Effector memory CD4-positive, alpha-beta T cell (primary cell): ENCODE measurements around the gene LACRT.

ENCODE experiments used
- DNase-seq, 3 donors: peaks; one replicate each; pipeline ENCODE4 v3.0.0-alpha.2; 2020
- H3K27ac ChIP-seq: 2 replicates; pipeline ENCODE4 v1.7.0; 2013; ENCODE audit warnings: mild to moderate bottlenecking, low read length, moderate library complexity; ENCODE audit not compliant: insufficient read depth, poor library complexity, severe bottlenecking
- H3K27me3 ChIP-seq: replicated peaks from 2 replicates; pipeline ENCODE4 v1.7.0; 2013; ENCODE audit warnings: mild to moderate bottlenecking, low read length; ENCODE audit not compliant: insufficient read depth, control insufficient read depth, poor library complexity, severe bottlenecking
- H3K36me3 ChIP-seq: 2 replicates; pipeline ENCODE4 v1.7.0; 2013; ENCODE audit warnings: mild to moderate bottlenecking, low read length, moderate library complexity; ENCODE audit not compliant: control insufficient read depth, insufficient read depth
- H3K4me1 ChIP-seq: 2 replicates; pipeline ENCODE4 v1.7.0; 2013; ENCODE audit warnings: low read length, mild to moderate bottlenecking; ENCODE audit not compliant: control insufficient read depth, insufficient read depth, poor library complexity, severe bottlenecking
- H3K4me3 ChIP-seq: 2 replicates; pipeline ENCODE4 v1.7.0; 2013; ENCODE audit warnings: low read length, low read depth, mild to moderate bottlenecking; ENCODE audit not compliant: insufficient read depth, poor library complexity, severe bottlenecking
- H3K9me3 ChIP-seq: 2 replicates; pipeline ENCODE4 v1.7.0; 2013; ENCODE audit warnings: mild to moderate bottlenecking, low read length, moderate library complexity; ENCODE audit not compliant: control insufficient read depth

LACRT gene

GRCh38 chr12:54624315-54625279, 10.1 kb downstream of the LACRT start:
- H3K4me3 ChIP-seq = no peak overlapping the region
- no peak overlapping the region for H3K27ac ChIP-seq
- H3K9me3 ChIP-seq = no peaks in the 10 kb centered on the region
- no peak for DNase-seq
- no peaks in the 10 kb centered on the region for H3K4me1 ChIP-seq
- no peaks in the 10 kb centered on the region for H3K36me3 ChIP-seq
- H3K27me3 ChIP-seq = no peaks in the 10 kb centered on the region

GRCh38 chr12:54622463-54623183, 12.1 kb downstream of the LACRT start:
- no peaks in the 10 kb centered on the region for H3K4me1 ChIP-seq
- no peaks in the 10 kb centered on the region for H3K36me3 ChIP-seq
- H3K27ac ChIP-seq = no peak overlapping the region
- no peaks in the 10 kb centered on the region for H3K27me3 ChIP-seq
- H3K4me3 ChIP-seq = no peak overlapping the region
- DNase-seq = no peak
- no peaks in the 10 kb centered on the region for H3K9me3 ChIP-seq

- Histone ChIP-seq H3K9me3 (no peaks in the 10 kb centered on the region), H3K27ac (no peak overlapping the region), H3K36me3 (no peaks in the 10 kb centered on the region), H3K4me1 (no peaks in the 10 kb centered on the region), H3K27me3 (no peaks in the 10 kb centered on the region), H3K4me3 (no peak overlapping the region)
- DNase-seq = no peak
These were observed 17.6 kb downstream of the LACRT start for GRCh38 chr12:54616933-54617680.

- H3K9me3 ChIP-seq = no peaks in the 10 kb centered on the region
- no peak for DNase-seq
- no peaks in the 10 kb centered on the region for H3K27me3 ChIP-seq
- no peak overlapping the region for H3K4me3 ChIP-seq
- no peaks in the 10 kb centered on the region for H3K4me1 ChIP-seq
- H3K36me3 ChIP-seq = no peaks in the 10 kb centered on the region
- no peak overlapping the region for H3K27ac ChIP-seq
These were observed 22.4 kb downstream of the LACRT start for GRCh38 chr12:54612225-54612750.

GRCh38 chr12:54611715-54612149, 23.0 kb downstream of the LACRT start:
- Histone ChIP-seq H3K4me1 (no peaks in the 10 kb centered on the region), H3K27ac (no peak overlapping the region), H3K9me3 (no peaks in the 10 kb centered on the region), H3K4me3 (no peak overlapping the region), H3K27me3 (no peaks in the 10 kb centered on the region), H3K36me3 (no peaks in the 10 kb centered on the region)
- DNase-seq = no peak

- H3K27me3 ChIP-seq = no peaks in the 10 kb centered on the region
These were observed 25.9 kb downstream of the LACRT start for GRCh38 chr12:54608769-54609168.

GRCh38 chr12:54608156-54608555, 26.5 kb downstream of the LACRT start:
- no peak overlapping the region for H3K27ac ChIP-seq
- H3K36me3 ChIP-seq = no peaks in the 10 kb centered on the region
- no peaks in the 10 kb centered on the region for H3K27me3 ChIP-seq
- H3K9me3 ChIP-seq = no peaks in the 10 kb centered on the region
- no peaks in the 10 kb centered on the region for H3K4me1 ChIP-seq
- no peak overlapping the region for H3K4me3 ChIP-seq
- DNase-seq = no peak

More at GRCh38 chr12:54608769-54609168, 25.9 kb downstream of the LACRT start:
- DNase-seq = no peak
- Histone ChIP-seq H3K4me1 (no peaks in the 10 kb centered on the region), H3K4me3 (no peak overlapping the region), H3K9me3 (no peaks in the 10 kb centered on the region), H3K27ac (no peak overlapping the region), H3K36me3 (no peaks in the 10 kb centered on the region)

- Histone ChIP-seq H3K27me3 (no peaks in the 10 kb centered on the region), H3K27ac (no peak overlapping the region), H3K4me3 (no peak overlapping the region), H3K4me1 (no peaks in the 10 kb centered on the region), H3K9me3 (no peaks in the 10 kb centered on the region), H3K36me3 (no peaks in the 10 kb centered on the region)
- DNase-seq = no peak
These were observed 28.1 kb downstream of the LACRT start for GRCh38 chr12:54606556-54606955.

- Histone ChIP-seq H3K36me3 (no peaks in the 10 kb centered on the region), H3K4me3 (no peak overlapping the region), H3K9me3 (no peaks in the 10 kb centered on the region), H3K27ac (no peak overlapping the region), H3K4me1 (no peaks in the 10 kb centered on the region), H3K27me3 (no peaks in the 10 kb centered on the region)
- DNase-seq = no peak
These were observed 29.3 kb downstream of the LACRT start for GRCh38 chr12:54605138-54605970.
